Measurements from ENCODE around the gene RYR2. TPM values are rescaled to one million over a fixed set of nuclear protein-coding genes. Genes with fewer than 3 reads are reported as not detected.

RYR2 gene
- total and polyA plus RNA-seq, 2 of the 8 experiments (the other 6 are each of a cell fraction or from before 2014, with no cell fraction given) = 1.3 to 4.4 TPM

DNA sequence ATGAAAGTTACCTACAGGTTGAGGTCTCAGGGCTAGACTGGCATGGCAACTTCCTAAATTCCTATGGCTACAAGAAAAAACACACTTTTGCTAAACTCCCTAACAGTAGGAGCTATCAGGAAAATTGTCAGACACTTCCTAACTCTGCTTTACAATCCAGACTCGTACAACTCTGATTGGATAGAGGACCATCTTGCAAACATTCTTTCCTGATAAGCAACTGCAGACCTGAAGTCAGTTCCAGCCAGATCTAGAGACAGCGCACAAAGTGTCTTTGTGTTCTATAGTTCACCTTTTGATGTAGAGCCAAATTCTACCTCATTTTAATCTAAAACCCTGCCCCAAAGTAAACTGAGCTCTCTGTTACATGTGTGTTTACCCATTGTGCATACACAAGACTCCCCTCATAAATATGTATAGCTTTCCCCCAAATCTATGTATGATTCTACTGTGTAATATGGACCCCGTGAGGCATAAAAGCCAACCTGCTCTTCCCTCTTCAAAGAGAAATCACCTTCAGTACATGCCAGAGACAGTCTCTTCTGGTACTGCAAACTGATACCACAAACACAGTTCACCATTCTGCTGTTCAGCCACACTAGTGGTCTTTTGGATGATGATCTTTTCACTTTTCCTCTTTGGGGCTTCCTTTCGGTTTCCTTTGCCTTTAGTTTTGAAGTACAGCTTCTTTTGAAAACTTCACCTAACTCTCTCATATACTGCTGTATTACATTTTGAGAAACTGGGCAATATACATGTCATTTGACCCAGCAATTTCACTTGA is 827.0 kb downstream of the RYR2 start:
- H3K79me1 ChIP-seq (ENCODE audit: low read depth, low read length) = no peaks in the 10 kb centered on the region
- no peak overlapping the region for H3K23ac ChIP-seq (ENCODE audit: insufficient read length)
- 98% methylated on average over 4 of the region's 4 CpGs; no CpG with 5 or more reads in 1 of the 2 experiments for WGBS, 2 experiments (ENCODE audit: extremely low coverage in 1 of 2, insufficient coverage in 1 of 2, insufficient read length in 1 of 2, insufficient replicate concordance in 2 of 2, low coverage in 1 of 2, low lambda C conversion rate in 2 of 2, missing lambda C conversion rate in 1 of 2)
- no peak overlapping the region for H4K5ac ChIP-seq (ENCODE audit: insufficient read length, low read depth, low read length)
- no peak overlapping the region for H4K8ac ChIP-seq (ENCODE audit: extremely low read depth, insufficient read depth, low read length)
- no peak overlapping the region for H2BK5ac ChIP-seq (ENCODE audit: low read depth, low read length)
- no peak overlapping the region for H2AK5ac ChIP-seq (ENCODE audit: low read depth, low read length)
- peaks cover under 1 to 6% (median 4%) of the 10 kb centered on the region in 4 experiments; a peak in 4 of 7 replicates for H3K4me1 ChIP-seq (replicated peaks in 1 of 4; ENCODE audit: control insufficient read depth in 3 of 4, insufficient read depth in 4 of 4, low read length in 3 of 4)
- no peak overlapping the region for H3K4ac ChIP-seq (replicated peaks; ENCODE audit: insufficient read length, low read depth, low read length)
- no peak overlapping the region for H3K4me3 ChIP-seq (ENCODE audit: extremely low read depth in 1 of 4, insufficient read depth in 2 of 4, low read depth in 3 of 4, low read length in 4 of 4)
- H3K9ac ChIP-seq (replicated peaks in 1 of 4; ENCODE audit: extremely low read depth in 1 of 4, low read depth in 3 of 4, low read length in 3 of 4) = no peak overlapping the region
- no peak overlapping the region for H2BK120ac ChIP-seq (replicated peaks; ENCODE audit: low read depth, low read length)
- no peaks in the 10 kb centered on the region for H3K36me3 ChIP-seq (ENCODE audit: control insufficient read depth in 2 of 4, insufficient read depth in 4 of 4, low read length in 3 of 4)
- H3K79me2 ChIP-seq (ENCODE audit: control insufficient read depth in 1 of 2, insufficient read depth in 2 of 2, low read length in 2 of 2) = no peaks in the 10 kb centered on the region
- H2BK12ac ChIP-seq (ENCODE audit: low read depth, low read length) = no peak overlapping the region
- no peak overlapping the region for H2BK20ac ChIP-seq (ENCODE audit: low read length)
- peaks cover 4 to 10% (median 8%) of the 10 kb centered on the region in 4 experiments for H3K27me3 ChIP-seq (replicated peaks in 1 of 4; ENCODE audit: control insufficient read depth in 3 of 4, extremely low read depth in 1 of 4, insufficient read depth in 3 of 4, low read length in 3 of 4)
- no peaks in the 10 kb centered on the region for H4K20me1 ChIP-seq (replicated peaks in 1 of 2; ENCODE audit: control insufficient read depth in 1 of 2, insufficient read depth in 2 of 2, low read length in 2 of 2)
- no peak overlapping the region for H3K14ac ChIP-seq (ENCODE audit: insufficient read length)
- FAIRE-seq (no peak), DNase-seq (ENCODE audit: low read depth in 1 of 2, low spot score in 2 of 2) (no peak)
- no peaks in the 10 kb centered on the region for H3K9me3 ChIP-seq (ENCODE audit: insufficient read depth in 2 of 2, low read depth in 1 of 2, low read length in 1 of 2)
- H3K56ac ChIP-seq (replicated peaks; ENCODE audit: insufficient read length, low read depth, low read length) = no peak overlapping the region
- H3K23me2 ChIP-seq (ENCODE audit: low read depth, low read length) = no peaks in the 10 kb centered on the region
- no peak overlapping the region for H3K27ac ChIP-seq (ENCODE audit: low read depth, low read length)
- no peak overlapping the region for H4K91ac ChIP-seq (replicated peaks; ENCODE audit: insufficient read length, low read length)
- ChIA-PET POLR2A (ENCODE audit: partially characterized antibody) (no interaction called here), CTCF (ENCODE audit: partially characterized antibody) (interaction anchor here (1.0 to 4.2 kb wide), 7 partner anchors 18 to 531 kb away, joined by 3 to 29 read pairs (median 3); no protein-coding TSS in a partner anchor)
- H2AFZ ChIP-seq (ENCODE audit: low read length) = no peak overlapping the region
- no peak overlapping the region for H3K4me2 ChIP-seq (ENCODE audit: insufficient read depth in 1 of 2, low read depth in 2 of 2, low read length in 2 of 2)
- H3K18ac ChIP-seq (ENCODE audit: extremely low read depth, low read length) = no peak overlapping the region
- no peak overlapping the region for H2BK15ac ChIP-seq (ENCODE audit: low read length)
- TF ChIP-seq SRF (IDR thresholded peaks at IDR 0.05; ENCODE audit: low read depth, low read length) (no peak), SIN3A (conservative IDR thresholded peaks at IDR 0.05 in 1 of 2, IDR thresholded peaks at IDR 0.05 in 1 of 2; ENCODE audit: low read depth in 1 of 2, low read length in 2 of 2) (no peak), EP300 (IDR thresholded peaks at IDR 0.05; ENCODE audit: borderline replicate concordance in 1 of 2, low read depth in 2 of 2, low read length in 2 of 2) (no peak), ZNF274 (IDR thresholded peaks at IDR 0.05; ENCODE audit: borderline replicate concordance, extremely low read depth, low read length) (no peak), PHF8 (conservative IDR thresholded peaks at IDR 0.05; ENCODE audit: low read depth, low read length) (no peak), HDAC6 (IDR thresholded peaks at IDR 0.05; ENCODE audit: low read depth, low read length) (no peak), KDM4A (IDR thresholded peaks at IDR 0.05; ENCODE audit: low read depth, low read length, severe bottlenecking) (no peak), SP4 (IDR thresholded peaks at IDR 0.05; ENCODE audit: low read length) (no peak), EZH2 (IDR thresholded peaks at IDR 0.05; ENCODE audit: low read depth, low read length, severe bottlenecking) (no peak), TBP (IDR thresholded peaks at IDR 0.05; ENCODE audit: low read depth, low read length) (no peak), RFX5 (IDR thresholded peaks at IDR 0.05; ENCODE audit: borderline replicate concordance, low read depth, low read length) (no peak), CREB1 (IDR thresholded peaks at IDR 0.05) (no peak)
